ENCODE measurements around the gene IHH.

DNA sequence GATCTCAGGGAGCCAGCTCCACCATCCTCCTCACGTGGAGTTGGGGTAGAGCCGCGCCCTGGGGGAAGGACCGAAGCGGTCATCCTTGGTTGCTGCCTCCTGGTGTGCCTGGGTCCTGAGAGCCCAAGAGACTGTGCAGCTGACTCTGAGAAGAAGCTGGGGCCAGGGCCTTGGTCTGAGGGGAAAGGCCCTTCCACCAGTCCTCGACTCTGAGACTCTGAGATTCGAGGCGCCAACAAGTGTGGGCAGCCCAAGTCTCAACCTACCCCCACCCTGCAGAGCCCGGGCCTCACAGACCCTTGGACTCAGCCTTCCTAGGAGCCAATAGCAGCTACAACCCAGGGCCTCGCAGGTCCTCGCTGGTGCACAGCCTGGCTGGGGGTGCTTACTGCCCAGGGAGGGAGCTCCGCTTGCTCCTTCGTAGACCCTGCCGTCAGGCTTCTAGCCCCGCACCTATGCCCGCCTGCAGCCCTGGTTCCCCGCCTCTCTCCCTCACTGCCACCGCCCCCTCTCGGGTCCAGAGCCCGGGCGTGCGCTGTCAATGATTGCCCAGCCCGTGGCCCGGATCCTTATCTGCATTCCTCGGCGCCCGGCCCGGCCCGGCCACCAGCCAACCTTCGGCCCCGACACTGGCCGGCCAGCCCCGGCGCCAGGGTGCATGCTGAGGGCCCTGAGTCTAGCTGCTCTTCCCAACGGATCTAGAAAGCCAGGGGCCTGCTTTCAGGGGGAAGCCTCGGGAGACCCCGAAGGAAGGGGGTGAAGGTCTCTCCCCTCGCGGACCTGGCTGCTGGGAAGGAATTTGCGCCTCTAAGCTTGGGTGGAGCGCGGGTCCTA, 2.0 kb downstream of the IHH start:
- TF ChIP-seq, protein P1, sequence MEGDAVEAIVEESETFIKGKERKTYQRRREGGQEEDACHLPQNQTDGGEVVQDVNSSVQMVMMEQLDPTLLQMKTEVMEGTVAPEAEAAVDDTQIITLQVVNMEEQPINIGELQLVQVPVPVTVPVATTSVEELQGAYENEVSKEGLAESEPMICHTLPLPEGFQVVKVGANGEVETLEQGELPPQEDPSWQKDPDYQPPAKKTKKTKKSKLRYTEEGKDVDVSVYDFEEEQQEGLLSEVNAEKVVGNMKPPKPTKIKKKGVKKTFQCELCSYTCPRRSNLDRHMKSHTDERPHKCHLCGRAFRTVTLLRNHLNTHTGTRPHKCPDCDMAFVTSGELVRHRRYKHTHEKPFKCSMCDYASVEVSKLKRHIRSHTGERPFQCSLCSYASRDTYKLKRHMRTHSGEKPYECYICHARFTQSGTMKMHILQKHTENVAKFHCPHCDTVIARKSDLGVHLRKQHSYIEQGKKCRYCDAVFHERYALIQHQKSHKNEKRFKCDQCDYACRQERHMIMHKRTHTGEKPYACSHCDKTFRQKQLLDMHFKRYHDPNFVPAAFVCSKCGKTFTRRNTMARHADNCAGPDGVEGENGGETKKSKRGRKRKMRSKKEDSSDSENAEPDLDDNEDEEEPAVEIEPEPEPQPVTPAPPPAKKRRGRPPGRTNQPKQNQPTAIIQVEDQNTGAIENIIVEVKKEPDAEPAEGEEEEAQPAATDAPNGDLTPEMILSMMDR (IDR thresholded peaks at IDR 0.05) = no peak
- TF ChIP-seq, protein P2, sequence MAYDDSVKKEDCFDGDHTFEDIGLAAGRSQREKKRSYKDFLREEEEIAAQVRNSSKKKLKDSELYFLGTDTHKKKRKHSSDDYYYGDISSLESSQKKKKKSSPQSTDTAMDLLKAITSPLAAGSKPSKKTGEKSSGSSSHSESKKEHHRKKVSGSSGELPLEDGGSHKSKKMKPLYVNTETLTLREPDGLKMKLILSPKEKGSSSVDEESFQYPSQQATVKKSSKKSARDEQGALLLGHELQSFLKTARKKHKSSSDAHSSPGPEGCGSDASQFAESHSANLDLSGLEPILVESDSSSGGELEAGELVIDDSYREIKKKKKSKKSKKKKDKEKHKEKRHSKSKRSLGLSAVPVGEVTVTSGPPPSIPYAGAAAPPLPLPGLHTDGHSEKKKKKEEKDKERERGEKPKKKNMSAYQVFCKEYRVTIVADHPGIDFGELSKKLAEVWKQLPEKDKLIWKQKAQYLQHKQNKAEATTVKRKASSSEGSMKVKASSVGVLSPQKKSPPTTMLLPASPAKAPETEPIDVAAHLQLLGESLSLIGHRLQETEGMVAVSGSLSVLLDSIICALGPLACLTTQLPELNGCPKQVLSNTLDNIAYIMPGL (CRISPR knock-in tag; IDR thresholded peaks at IDR 0.05) = no peak
- TF ChIP-seq ETV6 (CRISPR knock-in tag; IDR thresholded peaks at IDR 0.05) = no peak
- TF ChIP-seq, protein P3, sequence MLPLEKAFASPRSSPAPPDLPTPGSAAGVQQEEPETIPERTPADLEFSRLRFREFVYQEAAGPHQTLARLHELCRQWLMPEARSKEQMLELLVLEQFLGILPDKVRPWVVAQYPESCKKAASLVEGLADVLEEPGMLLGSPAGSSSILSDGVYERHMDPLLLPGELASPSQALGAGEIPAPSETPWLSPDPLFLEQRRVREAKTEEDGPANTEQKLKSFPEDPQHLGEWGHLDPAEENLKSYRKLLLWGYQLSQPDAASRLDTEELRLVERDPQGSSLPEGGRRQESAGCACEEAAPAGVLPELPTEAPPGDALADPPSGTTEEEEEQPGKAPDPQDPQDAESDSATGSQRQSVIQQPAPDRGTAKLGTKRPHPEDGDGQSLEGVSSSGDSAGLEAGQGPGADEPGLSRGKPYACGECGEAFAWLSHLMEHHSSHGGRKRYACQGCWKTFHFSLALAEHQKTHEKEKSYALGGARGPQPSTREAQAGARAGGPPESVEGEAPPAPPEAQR (CRISPR knock-in tag; IDR thresholded peaks at IDR 0.05) = no peak
- TF ChIP-seq, protein P4, sequence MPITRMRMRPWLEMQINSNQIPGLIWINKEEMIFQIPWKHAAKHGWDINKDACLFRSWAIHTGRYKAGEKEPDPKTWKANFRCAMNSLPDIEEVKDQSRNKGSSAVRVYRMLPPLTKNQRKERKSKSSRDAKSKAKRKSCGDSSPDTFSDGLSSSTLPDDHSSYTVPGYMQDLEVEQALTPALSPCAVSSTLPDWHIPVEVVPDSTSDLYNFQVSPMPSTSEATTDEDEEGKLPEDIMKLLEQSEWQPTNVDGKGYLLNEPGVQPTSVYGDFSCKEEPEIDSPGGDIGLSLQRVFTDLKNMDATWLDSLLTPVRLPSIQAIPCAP (CRISPR knock-in tag; IDR thresholded peaks at IDR 0.05) = no peak
- TF ChIP-seq ZNF138 (CRISPR knock-in tag; conservative IDR thresholded peaks at IDR 0.05) = no peak
- TF ChIP-seq, protein P5, sequence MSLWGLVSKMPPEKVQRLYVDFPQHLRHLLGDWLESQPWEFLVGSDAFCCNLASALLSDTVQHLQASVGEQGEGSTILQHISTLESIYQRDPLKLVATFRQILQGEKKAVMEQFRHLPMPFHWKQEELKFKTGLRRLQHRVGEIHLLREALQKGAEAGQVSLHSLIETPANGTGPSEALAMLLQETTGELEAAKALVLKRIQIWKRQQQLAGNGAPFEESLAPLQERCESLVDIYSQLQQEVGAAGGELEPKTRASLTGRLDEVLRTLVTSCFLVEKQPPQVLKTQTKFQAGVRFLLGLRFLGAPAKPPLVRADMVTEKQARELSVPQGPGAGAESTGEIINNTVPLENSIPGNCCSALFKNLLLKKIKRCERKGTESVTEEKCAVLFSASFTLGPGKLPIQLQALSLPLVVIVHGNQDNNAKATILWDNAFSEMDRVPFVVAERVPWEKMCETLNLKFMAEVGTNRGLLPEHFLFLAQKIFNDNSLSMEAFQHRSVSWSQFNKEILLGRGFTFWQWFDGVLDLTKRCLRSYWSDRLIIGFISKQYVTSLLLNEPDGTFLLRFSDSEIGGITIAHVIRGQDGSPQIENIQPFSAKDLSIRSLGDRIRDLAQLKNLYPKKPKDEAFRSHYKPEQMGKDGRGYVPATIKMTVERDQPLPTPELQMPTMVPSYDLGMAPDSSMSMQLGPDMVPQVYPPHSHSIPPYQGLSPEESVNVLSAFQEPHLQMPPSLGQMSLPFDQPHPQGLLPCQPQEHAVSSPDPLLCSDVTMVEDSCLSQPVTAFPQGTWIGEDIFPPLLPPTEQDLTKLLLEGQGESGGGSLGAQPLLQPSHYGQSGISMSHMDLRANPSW (CRISPR knock-in tag; conservative IDR thresholded peaks at IDR 0.05; ENCODE audit: low read depth) = no peak
- TF ChIP-seq SP1 (CRISPR knock-in tag; conservative IDR thresholded peaks at IDR 0.05) = no peak
- TF ChIP-seq ZNF232 (CRISPR knock-in tag; IDR thresholded peaks at IDR 0.05) = no peak
- TF ChIP-seq NFE2L1 (CRISPR knock-in tag; IDR thresholded peaks at IDR 0.05) = no peak
- no peak for TF ChIP-seq NR2C2 (CRISPR knock-in tag; IDR thresholded peaks at IDR 0.05)
- TF ChIP-seq, protein P6, sequence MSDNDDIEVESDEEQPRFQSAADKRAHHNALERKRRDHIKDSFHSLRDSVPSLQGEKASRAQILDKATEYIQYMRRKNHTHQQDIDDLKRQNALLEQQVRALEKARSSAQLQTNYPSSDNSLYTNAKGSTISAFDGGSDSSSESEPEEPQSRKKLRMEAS (CRISPR knock-in tag; IDR thresholded peaks at IDR 0.05) = no peak
